T-helper 17 cell (primary cell): ENCODE measurements around the gene ABCC4. TPM values are rescaled to one million over a fixed set of nuclear protein-coding genes. Genes with fewer than 3 reads are reported as not detected.

Source experiments
- ATAC-seq: fragments of 150-1000 bp; cut with Tn5 transposase; 2 replicates; pipeline ENCODE4 v1.10.0; 2021; ENCODE audit warnings: mild to moderate bottlenecking, moderate library complexity
- DNase-seq, 3 donors: peaks; one replicate each; pipeline versions ENCODE4 v3.0.0 to v3.0.0-alpha.2; 2020 to 2021
- H3K9me3 ChIP-seq: one replicate; pipeline ENCODE4 v1.7.0; 2013; ENCODE audit warnings: low read length, mild to moderate bottlenecking; ENCODE audit not compliant: control insufficient read depth, poor library complexity, severe bottlenecking
- H3K27ac Mint-ChIP-seq: one replicate; pipeline ENCODE4 v1.8.0; 2022; ENCODE audit warnings: mild to moderate bottlenecking, moderate library complexity, mixed read lengths
- H3K27me3 Mint-ChIP-seq: one replicate; pipeline ENCODE4 v1.8.0; 2022; ENCODE audit warnings: mixed read lengths
- H3K36me3 Mint-ChIP-seq: one replicate; pipeline ENCODE4 v1.8.0; 2022; ENCODE audit warnings: low read depth, mixed read lengths
- H3K4me1 Mint-ChIP-seq: one replicate; pipeline ENCODE4 v1.8.0; 2022; ENCODE audit warnings: mild to moderate bottlenecking, mixed read lengths
- H3K4me3 Mint-ChIP-seq: one replicate; pipeline ENCODE4 v1.8.0; 2022; ENCODE audit warnings: mild to moderate bottlenecking, moderate library complexity, mixed read lengths
- total RNA-seq, 4 donors: library from RNA in 2 of 4; stranded (reverse) in 2 of 4; gene quantifications; one replicate each; pipeline ENCODE4 v1.2.3 and lab custom pipeline; 2022 to 2026

ABCC4 gene
- total RNA-seq, 2 donors from 2014 or later: 6.3 to 14.2 TPM

DNA sequence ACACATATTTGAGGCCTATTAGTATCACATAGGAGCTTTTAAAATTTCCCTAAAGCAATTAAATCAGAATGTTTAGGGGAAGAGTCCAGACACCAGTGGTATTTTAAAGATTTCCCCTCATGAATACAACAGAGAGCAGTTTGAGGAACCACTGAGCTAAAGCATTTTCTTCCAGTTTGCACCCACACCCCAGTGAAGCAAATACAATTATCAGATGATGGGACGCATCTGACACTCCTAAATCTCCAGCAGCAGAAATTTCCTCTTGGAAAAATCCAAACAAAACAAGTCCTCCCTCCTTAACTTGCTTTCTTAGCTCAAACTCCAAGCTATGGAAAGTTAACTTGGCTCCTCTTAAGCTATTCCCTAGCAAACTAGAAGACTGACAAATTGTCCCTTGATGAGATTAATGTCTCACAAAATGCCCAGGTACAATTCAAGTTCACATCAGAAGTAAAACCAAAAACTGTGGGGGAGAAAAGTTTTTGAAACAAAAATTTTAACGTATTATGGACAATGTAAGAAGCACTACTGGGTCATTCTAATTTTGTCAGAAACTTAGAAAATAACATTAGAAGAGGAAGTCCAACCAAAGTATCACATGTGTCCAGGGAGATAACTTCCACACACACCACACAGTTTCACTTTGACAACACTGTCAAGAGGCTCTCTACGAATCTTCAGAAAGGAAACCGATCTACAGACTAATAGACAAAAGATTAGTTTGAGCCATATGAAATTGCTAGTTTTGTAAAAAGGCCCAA is 74.1 kb downstream of the ABCC4 start:
- no peaks in the 10 kb centered on the region for H3K27me3 Mint-ChIP-seq
- no peaks in the 10 kb centered on the region for H3K9me3 ChIP-seq
- H3K27ac Mint-ChIP-seq: peak overlapping the region; percentile 51
- no peaks in the 10 kb centered on the region for H3K36me3 Mint-ChIP-seq
- DNase-seq: no peak
- no peak for ATAC-seq
- peaks cover 5% of the 10 kb centered on the region for H3K4me1 Mint-ChIP-seq
- H3K4me3 Mint-ChIP-seq: no peak overlapping the region

DNA sequence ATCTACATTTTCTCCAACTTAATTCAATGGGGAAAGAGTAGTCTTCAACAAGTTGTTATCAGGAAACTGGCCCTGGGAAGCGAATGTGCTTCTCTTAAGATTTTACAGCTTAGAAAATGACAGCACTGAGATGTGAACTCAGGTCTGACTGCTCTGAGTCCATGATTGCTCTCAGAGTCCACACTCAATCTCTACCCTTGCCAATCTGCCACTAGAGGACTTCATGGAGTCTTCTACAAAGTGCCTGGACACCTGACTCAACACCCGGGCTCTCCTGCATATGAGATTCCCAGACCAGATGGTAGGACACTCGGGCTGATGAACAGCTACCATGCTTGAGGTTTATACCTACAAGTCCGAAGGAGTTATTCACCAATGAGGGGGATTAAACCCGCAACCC is 74.8 kb downstream of the ABCC4 start:
- ATAC-seq: no peak
- Mint-ChIP-seq H3K27me3 (no peaks in the 10 kb centered on the region), H3K27ac (peak overlapping the region; percentile 51), H3K4me1 (peaks cover 5% of the 10 kb centered on the region), H3K36me3 (no peaks in the 10 kb centered on the region), H3K4me3 (no peak overlapping the region)
- no peaks in the 10 kb centered on the region for H3K9me3 ChIP-seq
- DNase-seq: no peak

DNA sequence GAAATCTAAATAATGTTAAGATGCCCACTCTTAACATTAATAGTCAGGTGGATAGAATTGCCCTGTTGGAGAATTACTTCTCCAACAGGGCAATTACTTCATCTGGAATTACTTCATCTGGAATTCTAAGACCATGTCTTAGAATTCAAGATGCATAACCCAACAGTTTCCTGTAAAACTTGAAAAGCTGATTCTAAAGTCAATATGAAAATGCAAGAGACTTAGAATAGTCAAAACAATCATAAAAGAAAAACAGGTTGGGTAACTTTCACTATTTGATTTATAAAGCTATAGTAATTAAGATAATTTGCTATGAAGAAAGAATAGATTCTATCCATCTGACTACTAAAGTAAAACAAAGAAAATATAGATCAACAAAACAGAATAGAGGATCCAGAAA is 75.2 kb downstream of the ABCC4 start:
- no peaks in the 10 kb centered on the region for H3K36me3 Mint-ChIP-seq
- H3K4me3 Mint-ChIP-seq: no peak overlapping the region
- H3K4me1 Mint-ChIP-seq: peaks cover 5% of the 10 kb centered on the region
- no peak for ATAC-seq
- H3K9me3 ChIP-seq: no peaks in the 10 kb centered on the region
- no peak for DNase-seq
- no peak overlapping the region for H3K27ac Mint-ChIP-seq
- no peaks in the 10 kb centered on the region for H3K27me3 Mint-ChIP-seq

DNA sequence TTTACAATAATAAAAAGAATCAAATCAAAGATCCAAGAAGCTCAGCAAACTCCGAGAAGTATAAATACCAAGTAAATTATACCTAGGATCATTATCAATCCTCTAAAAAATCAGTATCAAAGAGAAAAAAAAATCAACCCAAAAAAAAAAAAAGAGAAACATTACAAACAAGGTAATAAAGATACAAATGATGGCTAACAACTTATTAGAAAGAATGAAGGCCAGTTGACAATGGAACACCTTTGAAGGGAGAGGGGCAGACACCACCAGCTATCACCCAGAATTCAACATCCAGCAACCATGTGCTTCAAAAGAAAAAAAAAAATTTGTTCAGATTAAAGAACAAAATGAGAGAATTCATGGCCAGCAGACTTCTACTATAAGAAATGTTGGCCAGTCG is 77.2 kb downstream of the ABCC4 start:
- H3K27me3 Mint-ChIP-seq: no peaks in the 10 kb centered on the region

DNA sequence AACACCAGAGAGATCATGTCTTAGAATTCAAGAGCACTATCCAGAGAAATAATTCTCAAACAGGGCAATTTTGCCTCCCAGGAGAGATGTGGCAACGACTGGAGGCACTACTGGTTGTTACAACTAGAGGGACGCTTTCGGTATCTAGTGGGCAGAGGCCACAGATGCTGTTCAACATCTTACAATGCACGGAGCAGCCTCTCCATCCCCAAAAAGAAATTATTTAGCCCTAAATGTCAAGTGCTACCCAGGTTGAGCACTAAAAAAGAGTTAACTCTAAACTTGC is 78.6 kb downstream of the ABCC4 start:
- no peaks in the 10 kb centered on the region for H3K9me3 ChIP-seq
- no peak for DNase-seq
- ATAC-seq: no peak
- Mint-ChIP-seq H3K4me1 (peaks cover 5% of the 10 kb centered on the region), H3K36me3 (peaks cover 5% of the 10 kb centered on the region), H3K4me3 (no peak overlapping the region), H3K27ac (no peak overlapping the region), H3K27me3 (no peaks in the 10 kb centered on the region)

More for the DNA sequence above, 77.2 kb downstream of the ABCC4 start:
- Mint-ChIP-seq H3K4me3 (no peak overlapping the region), H3K4me1 (peaks cover 5% of the 10 kb centered on the region), H3K27ac (no peak overlapping the region), H3K36me3 (peaks cover 2% of the 10 kb centered on the region)
- no peak for DNase-seq
- no peaks in the 10 kb centered on the region for H3K9me3 ChIP-seq
- ATAC-seq: no peak

DNA sequence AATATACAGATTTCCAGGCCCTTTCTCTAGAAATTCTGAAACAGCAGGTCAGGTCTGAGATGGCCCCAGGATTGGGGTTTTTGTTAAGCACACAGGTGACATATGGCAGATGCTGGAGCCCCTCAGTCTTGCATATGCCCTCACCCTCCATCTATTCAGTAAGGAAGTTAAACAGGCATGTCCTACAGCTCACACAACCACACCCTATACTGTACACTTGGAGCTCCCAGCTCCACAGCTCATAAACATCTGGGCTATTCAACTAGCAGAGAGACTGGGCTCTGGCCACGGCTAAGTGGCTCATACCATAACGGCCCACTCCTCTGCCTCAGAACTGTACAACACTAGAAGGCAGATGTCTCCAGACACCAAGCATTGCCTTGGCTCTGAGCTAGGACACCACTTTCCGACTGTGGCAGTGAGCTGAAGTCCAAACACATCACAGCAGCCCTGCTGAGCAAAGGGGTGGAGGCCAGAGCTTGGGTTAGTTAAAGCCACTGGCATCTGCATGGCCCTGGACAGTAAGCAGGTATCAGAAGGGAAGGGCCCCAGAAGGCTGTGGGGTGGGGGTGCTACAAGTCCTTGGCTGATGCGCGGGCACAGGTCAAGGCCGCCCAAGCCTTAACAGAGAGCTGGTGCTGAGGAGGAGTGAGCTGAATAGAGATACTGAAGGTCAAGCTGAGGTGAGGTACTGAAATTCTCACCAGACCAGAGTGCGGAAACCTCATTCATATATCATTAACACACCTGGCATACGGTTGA is 79.1 kb downstream of the ABCC4 start:
- no peak for ATAC-seq
- no peaks in the 10 kb centered on the region for H3K27me3 Mint-ChIP-seq
- peaks cover 3% of the 10 kb centered on the region for H3K4me1 Mint-ChIP-seq
- no peak overlapping the region for H3K4me3 Mint-ChIP-seq
- no peak for DNase-seq
- H3K9me3 ChIP-seq: no peaks in the 10 kb centered on the region
- H3K36me3 Mint-ChIP-seq: peaks cover 5% of the 10 kb centered on the region
- no peak overlapping the region for H3K27ac Mint-ChIP-seq

DNA sequence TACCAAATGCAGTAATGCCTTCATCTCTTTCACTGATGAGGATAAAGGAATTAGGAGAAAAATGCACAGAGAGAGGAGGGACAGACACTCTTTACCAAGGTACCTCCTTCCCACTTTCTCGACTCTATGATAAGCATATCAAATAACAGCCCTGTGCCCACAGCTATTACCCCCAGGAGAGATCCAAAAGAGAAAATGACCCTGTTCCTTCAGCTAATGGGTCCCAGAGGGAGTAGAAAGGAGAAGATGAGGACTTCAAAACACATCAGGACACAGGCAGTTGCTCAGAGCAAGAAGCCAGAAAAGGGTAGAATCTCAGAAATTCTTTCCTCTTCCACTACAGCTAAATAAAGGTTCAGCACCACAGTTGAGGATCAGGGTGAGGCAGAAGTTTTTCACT is 80.6 kb downstream of the ABCC4 start:
- ATAC-seq (no peak), DNase-seq (no peak)
- H3K27ac Mint-ChIP-seq: no peak overlapping the region
- no peaks in the 10 kb centered on the region for H3K27me3 Mint-ChIP-seq
- H3K9me3 ChIP-seq: no peaks in the 10 kb centered on the region
- no peaks in the 10 kb centered on the region for H3K4me1 Mint-ChIP-seq
- no peak overlapping the region for H3K4me3 Mint-ChIP-seq
- peaks cover 5% of the 10 kb centered on the region for H3K36me3 Mint-ChIP-seq

DNA sequence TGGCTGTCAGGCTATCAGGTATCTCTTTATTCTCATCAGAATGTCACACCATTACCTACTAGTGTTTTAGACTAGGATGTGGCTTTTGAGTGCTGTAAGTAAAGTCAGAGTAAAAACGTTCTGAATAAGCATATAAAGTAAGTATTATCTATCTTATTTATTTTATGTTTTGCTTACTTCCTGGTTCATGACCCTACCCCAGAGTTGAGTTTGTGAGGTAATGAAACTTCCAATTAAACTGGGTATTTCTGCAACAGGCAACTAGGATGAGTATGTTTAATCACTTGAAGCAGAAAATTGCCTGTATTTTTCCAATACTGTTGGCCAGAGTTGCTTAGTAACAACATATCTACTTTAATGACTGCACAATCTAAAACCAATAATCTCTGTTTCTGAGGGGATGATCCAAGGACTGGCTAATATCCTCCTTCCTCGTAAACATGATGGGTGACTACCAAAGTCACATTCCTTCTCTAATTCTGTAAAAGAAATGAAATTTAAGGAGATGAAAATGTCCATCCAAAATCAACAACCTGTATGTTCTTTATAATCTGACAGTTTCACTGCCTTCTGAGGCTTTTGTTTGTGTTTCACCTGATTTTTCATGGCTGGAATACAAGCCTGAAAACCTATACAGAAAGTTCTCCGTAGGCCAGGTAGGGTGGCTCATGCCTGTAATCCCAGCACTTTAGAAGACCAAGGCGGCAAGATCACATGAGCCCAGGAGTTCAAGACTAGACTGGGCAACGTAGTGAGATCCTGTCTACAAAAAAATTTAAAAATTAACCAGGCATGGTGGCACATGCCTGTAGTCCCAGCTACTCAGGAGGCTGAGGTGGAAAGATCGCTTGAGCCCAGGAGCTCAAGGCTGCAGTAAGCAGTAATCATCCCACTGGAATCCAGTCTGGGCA is 83.1 kb downstream of the ABCC4 start:
- DNase-seq: no peak
- H3K27me3 Mint-ChIP-seq: no peaks in the 10 kb centered on the region
- no peak for ATAC-seq
- no peaks in the 10 kb centered on the region for H3K9me3 ChIP-seq
- H3K36me3 Mint-ChIP-seq: peaks cover 5% of the 10 kb centered on the region
- no peak overlapping the region for H3K27ac Mint-ChIP-seq
- H3K4me1 Mint-ChIP-seq: no peaks in the 10 kb centered on the region
- H3K4me3 Mint-ChIP-seq: no peak overlapping the region

DNA sequence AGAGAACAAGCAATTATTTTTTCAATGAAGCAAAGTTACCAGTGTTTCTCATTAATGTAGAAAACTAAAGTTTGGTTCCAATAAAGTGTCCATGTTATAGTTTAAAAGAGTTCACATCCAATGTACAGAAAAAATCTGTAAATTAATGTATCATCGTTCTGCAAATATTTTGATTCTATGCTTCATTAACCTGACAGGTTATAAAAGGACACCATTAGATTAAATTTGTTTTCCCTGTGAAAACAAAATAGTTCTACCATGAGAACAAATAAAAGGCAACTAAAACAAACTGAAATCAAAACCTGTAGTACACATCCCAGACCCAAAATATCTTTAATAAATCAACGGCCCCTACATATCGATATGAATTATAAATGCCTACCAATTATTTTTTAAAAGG is 85.1 kb downstream of the ABCC4 start:
- Mint-ChIP-seq H3K27ac (peak overlapping the region; percentile 51), H3K4me1 (peaks cover 3% of the 10 kb centered on the region), H3K27me3 (no peaks in the 10 kb centered on the region), H3K36me3 (peaks cover 7% of the 10 kb centered on the region), H3K4me3 (no peak overlapping the region)
- ATAC-seq (no peak), DNase-seq (no peak)
- no peaks in the 10 kb centered on the region for H3K9me3 ChIP-seq

DNA sequence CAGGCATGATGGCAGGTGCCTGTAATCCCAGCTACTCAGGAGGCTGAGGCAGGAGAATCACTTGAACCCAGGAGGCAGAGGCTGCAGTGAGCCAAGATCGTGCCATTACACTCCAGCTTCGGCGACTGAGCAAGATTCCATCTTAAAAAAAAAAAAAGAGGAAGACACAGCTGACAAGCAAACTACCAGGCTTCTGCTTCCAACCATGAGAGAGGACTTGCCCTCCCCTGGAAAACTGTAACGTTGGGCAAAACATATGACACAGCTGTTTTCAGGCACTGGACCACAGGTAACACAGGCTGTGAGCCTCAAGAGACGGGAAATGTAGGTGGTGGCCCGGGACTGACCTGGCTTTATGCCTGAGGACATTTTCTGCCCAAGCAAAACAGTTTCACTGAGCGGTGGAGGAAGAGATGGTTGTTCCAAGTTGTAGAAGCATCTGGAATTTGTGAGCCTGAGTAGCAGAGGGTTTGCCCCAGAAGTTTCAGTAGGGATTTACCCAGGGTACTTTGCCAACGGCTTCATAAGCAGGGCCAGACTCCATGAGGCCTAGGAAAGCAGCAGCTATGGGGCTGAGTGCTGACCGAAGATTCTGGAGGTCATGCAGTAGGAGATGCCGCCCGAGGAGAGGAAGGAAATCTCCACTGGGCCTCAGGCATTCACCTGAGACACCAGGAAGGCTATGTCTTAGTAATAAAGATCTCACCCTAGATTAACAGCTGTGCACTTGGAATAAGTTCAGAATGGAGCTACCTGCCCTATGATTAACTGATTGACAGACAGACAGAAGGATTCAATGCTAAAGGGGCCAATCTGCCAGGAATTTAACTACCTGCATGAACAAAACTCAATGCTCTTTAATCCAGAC is 88.0 kb downstream of the ABCC4 start:
- no peak for ATAC-seq
- H3K4me1 Mint-ChIP-seq: peaks cover 3% of the 10 kb centered on the region
- H3K36me3 Mint-ChIP-seq: peaks cover 4% of the 10 kb centered on the region
- no peak for DNase-seq
- no peak overlapping the region for H3K4me3 Mint-ChIP-seq
- no peaks in the 10 kb centered on the region for H3K27me3 Mint-ChIP-seq
- no peak overlapping the region for H3K27ac Mint-ChIP-seq
- no peaks in the 10 kb centered on the region for H3K9me3 ChIP-seq

DNA sequence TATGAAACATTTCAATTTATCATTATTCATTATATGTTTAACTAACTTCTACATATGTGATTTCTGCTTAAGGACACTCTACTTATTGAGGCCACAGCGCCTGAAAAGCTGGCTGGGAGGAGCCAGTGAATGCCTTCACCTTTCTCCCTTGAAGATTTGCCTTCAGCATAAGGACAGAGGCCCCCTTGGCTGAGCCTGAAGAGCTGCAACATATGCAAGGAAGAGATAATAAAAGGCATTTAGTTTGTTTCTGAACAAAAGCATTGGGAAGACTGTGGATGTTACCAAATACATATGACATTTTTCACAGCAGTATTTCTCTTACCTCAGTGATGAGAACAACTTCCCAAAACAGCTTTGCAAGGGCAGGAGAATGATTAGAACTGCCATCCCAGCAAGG is 92.1 kb downstream of the ABCC4 start:
- DNase-seq: no peak
- peaks cover 3% of the 10 kb centered on the region for H3K4me1 Mint-ChIP-seq
- no peak overlapping the region for H3K27ac Mint-ChIP-seq
- peaks cover 10% of the 10 kb centered on the region for H3K36me3 Mint-ChIP-seq
- no peaks in the 10 kb centered on the region for H3K9me3 ChIP-seq
- H3K4me3 Mint-ChIP-seq: no peak overlapping the region
- no peak for ATAC-seq
- no peaks in the 10 kb centered on the region for H3K27me3 Mint-ChIP-seq

DNA sequence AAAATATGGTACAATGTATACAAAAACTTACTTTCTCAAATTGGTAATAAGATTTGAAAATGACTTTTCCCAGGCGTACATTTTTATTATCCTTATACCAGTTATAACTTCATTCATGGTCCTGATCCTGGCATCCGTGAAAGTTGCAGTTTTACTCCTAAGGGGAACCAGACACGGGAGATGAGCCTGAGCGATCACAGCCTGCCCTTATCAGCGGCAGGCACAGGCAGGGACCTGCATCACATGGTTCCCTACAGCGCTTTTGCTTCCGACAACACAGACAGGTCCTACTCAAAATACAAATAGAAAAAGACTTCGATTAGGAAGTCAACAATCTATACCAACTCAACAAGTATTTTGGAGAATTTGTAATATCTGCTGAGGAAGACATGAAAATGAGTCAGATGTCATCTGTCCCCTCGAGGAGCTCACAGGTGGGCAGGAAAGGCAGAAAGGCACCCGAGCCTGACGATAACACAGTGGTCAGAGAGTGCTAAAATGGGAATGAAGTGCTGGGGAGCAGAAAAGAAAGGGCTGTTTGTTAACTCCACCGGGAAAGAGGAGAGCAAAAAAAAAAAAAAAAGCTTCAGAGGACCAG is 93.4 kb downstream of the ABCC4 start:
- Mint-ChIP-seq H3K4me1 (peaks cover 3% of the 10 kb centered on the region), H3K27ac (no peak overlapping the region), H3K36me3 (peaks cover 10% of the 10 kb centered on the region), H3K27me3 (no peaks in the 10 kb centered on the region), H3K4me3 (no peak overlapping the region)
- ATAC-seq (no peak), DNase-seq (no peak)
- no peaks in the 10 kb centered on the region for H3K9me3 ChIP-seq
